Activated CD4-positive, alpha-beta T cell treated with anti-CD3 and anti-CD28 coated beads for 36 hours (primary cell): ENCODE measurements around the gene TSPO. TPM values are rescaled to one million over a fixed set of nuclear protein-coding genes. Genes with fewer than 3 reads are reported as not detected.

Source experiments
- ATAC-seq: fragments of 200-7000 bp; cut with Tn5 transposase; one replicate; pipeline ENCODE4 v1.10.0; 2021; ENCODE audit warnings: mild to moderate bottlenecking, moderate library complexity
- CTCF ChIA-PET: fragments of 350-600 bp; sonication (Branson Sonifier 250); formaldehyde crosslinking; loops from one replicate; lab custom pipeline; 2021; ENCODE audit warnings: antibody characterized with exemption; lab: Charles Lee
- POLR2A ChIA-PET: fragments of 350-600 bp; sonication (Branson Sonifier 250); formaldehyde crosslinking; loops from one replicate; lab custom pipeline; 2021; ENCODE audit warnings: antibody characterized with exemption, inconsistent platforms; lab: Charles Lee
- DNase-seq: peaks from one replicate; pipeline ENCODE4 v3.0.0-alpha.2; 2020
- H3K27ac Mint-ChIP-seq: one replicate; pipeline ENCODE4 v1.8.0; 2021; ENCODE audit warnings: mixed read lengths
- H3K27me3 Mint-ChIP-seq: one replicate; pipeline ENCODE4 v1.8.0; 2021; ENCODE audit warnings: mixed read lengths
- H3K36me3 Mint-ChIP-seq: one replicate; pipeline ENCODE4 v1.8.0; 2021; ENCODE audit warnings: low read depth, mixed read lengths
- H3K4me1 Mint-ChIP-seq: one replicate; pipeline ENCODE4 v1.8.0; 2021; ENCODE audit warnings: mixed read lengths
- H3K4me3 Mint-ChIP-seq: one replicate; pipeline ENCODE4 v1.8.0; 2021; ENCODE audit warnings: mild to moderate bottlenecking, moderate library complexity, mixed read lengths
- H3K9me3 Mint-ChIP-seq: one replicate; pipeline ENCODE4 v1.8.0; 2021; ENCODE audit warnings: low read depth, mixed read lengths
- intact Hi-C, 2 experiments: fragments of 100-400 bp; cut with DNase I in 1 of 2; cut with micrococcal nuclease in 1 of 2; formaldehyde crosslinking; loops; one replicate each; pipeline versions ENCODE4 v1.14.2 to v1.15.1; 2022 to 2024; cut with DNase I, micrococcal nuclease
- total RNA-seq, 2 experiments: library from RNA; stranded (reverse); gene quantifications; one replicate each; pipeline ENCODE4 v1.2.3, GENCODE V29; 2021

The TSPO gene
- total RNA-seq, 2 experiments from 2014 or later = 61.7 to 114 TPM

DNA sequence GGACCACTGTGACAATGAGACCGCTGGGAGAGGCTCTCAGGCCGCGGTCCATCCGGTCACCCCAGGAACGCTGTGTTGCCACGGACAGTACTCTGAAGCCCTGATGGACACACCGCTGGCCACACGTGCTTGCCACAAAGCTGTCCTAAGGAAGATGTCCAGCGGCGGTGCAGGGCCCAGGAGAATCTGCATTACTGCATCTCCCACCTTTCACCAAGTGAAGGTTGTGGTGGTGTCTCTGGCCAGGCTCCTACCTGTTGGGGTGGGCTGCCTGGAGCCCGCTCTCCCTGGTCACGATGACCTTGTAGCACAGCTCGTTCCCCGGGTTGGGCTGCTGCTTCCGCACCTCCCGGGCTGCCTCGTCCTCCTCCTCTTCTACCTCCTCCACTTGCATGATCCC is 31.4 kb downstream of the TSPO start:
- no peaks in the 10 kb centered on the region for H3K27me3 Mint-ChIP-seq
- peaks cover 17% of the 10 kb centered on the region for H3K4me1 Mint-ChIP-seq
- ATAC-seq (no peak), DNase-seq (no peak)
- intact Hi-C loops = no loop called here
- H3K9me3 Mint-ChIP-seq = no peaks in the 10 kb centered on the region
- no peak overlapping the region for H3K27ac Mint-ChIP-seq
- CTCF ChIA-PET = no interaction called here
- peaks cover 49% of the 10 kb centered on the region for H3K36me3 Mint-ChIP-seq
- no peak overlapping the region for H3K4me3 Mint-ChIP-seq
- POLR2A ChIA-PET = no interaction called here

DNA sequence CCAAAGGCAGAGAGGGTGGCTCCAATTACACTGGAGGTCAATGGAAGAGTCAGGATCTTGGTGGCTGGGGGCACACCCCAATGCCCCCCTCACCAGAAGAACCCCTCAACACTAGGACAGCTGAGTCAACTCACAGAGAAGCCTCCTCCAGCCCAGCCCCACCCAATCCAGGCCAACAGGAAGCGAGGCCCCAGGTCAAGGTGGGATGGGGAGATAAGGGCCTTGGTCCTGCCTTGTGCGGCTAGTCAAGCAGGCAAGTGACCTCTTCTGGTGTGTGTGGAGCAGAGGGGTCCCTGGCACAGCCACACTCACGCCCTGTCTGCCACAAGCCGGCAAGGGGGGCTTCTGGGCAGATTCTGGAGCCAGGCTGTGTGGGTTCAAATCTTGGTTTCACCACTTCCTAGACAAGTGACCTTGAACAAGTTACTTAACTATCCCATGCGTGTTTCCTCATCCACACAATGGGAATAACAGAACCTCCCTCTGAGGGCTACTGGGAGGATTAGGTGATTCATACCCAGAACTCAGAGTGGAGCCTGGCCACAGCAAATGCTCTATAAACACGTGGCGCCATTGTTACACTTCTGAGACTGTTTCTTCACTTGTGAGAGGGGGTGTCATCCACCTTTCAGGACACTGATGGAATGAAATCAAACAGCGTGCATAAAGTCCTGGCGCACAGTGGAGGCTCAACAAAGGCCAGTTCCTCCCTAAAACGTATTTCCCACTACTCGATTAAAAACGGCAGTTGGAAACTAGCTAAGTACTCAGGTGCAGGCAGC is 32.3 kb downstream of the TSPO start:
- ATAC-seq (no peak), DNase-seq (no peak)
- H3K4me3 Mint-ChIP-seq = peak overlapping the region; percentile 52
- intact Hi-C loops = no loop called here
- peak overlapping the region; percentile 66 for H3K27ac Mint-ChIP-seq
- H3K36me3 Mint-ChIP-seq = peaks cover 40% of the 10 kb centered on the region
- POLR2A ChIA-PET = no interaction called here
- peaks cover 19% of the 10 kb centered on the region for H3K4me1 Mint-ChIP-seq
- CTCF ChIA-PET = no interaction called here
- no peaks in the 10 kb centered on the region for H3K27me3 Mint-ChIP-seq
- no peaks in the 10 kb centered on the region for H3K9me3 Mint-ChIP-seq

GRCh38 chr22:43185860-43186261 is 34.5 kb downstream of the TSPO start:
- intact Hi-C loops = loop anchor here (2.0 to 5.0 kb wide), 5 partner anchors 43 to 1311 kb away; partner anchors contain the start of genes BIK (in 1 of the 2), EFCAB6 (in 1 of the 2), MCAT (in 1 of the 2) and RTL6 (in 1 of the 2)
- Mint-ChIP-seq H3K9me3 (no peaks in the 10 kb centered on the region), H3K4me3 (peak overlapping the region; percentile 81), H3K4me1 (peaks cover 23% of the 10 kb centered on the region), H3K27ac (no peak overlapping the region), H3K36me3 (peaks cover 22% of the 10 kb centered on the region), H3K27me3 (no peaks in the 10 kb centered on the region)
- CTCF ChIA-PET = interaction anchor here (0.9 kb wide), 1 partner anchor 37 kb away, joined by 3 read pairs; no protein-coding TSS in a partner anchor
- POLR2A ChIA-PET = interaction anchor here (0.7 kb wide), 1 partner anchor 571 kb away, joined by 3 read pairs; the partner anchor contains the start of gene POLDIP3
- no peak for ATAC-seq
- no peak for DNase-seq

DNA sequence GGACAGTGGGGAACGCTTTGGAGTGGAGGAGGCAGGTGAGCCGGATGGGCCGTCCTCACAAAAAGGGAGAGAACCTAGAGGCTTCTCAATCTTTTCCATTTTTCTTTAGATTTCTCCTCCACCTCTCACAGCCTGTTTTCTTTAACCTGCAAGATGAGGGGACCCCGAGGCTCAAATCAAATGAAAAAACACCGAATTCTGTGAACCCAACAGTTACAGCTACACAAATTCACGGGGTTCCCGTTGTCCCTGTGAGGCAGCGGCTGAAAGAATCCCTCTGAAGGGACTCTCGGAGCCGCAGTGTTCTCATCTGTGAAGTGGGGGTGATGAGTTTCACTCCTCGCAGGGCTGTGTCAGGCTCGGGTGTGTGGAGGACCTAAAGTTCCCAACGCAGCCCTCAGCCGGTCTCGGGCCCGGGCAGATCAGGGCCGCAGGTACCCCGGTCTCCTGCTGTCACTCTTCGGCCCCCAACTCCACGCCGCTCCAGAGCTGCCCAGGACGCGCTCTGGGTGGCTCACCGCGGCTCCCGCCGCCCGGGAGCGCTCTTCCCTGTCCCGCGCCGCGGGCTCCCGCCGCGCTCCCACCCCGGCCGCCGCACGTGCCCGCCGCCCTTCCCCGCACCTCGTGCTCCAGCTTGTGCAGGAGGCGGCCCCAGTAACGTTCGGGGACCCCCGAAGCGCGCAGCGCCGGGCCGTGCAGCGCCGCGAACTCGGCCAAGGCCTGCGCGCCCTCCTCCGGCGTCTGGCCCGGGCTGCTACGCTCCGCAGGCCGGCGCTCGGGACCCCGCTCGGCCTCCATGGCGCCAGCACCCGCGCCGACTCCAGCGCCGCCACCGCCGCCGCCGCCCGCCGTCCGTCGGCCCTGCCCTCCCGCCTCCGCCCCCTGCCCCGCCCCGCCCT is 35.2 kb downstream of the TSPO start, which contains the start of gene TTLL12:
Gene TTLL12, minus strand, starts transcription at position 863 of the 899 bp plus-strand sequence. Its CDS starts 65 bp downstream, at position 798.
- CTCF ChIA-PET = interaction anchor here (0.6 to 0.9 kb wide), 3 partner anchors 17 to 803 kb away, joined by 3 read pairs; no protein-coding TSS in a partner anchor
- intact Hi-C loops = loop anchor here (1.0 to 5.0 kb wide), 14 partner anchors 35 to 1311 kb away; partner anchors contain the start of genes MCAT (in 2 of the 2), ARFGAP3 (in 1 of the 2), BIK (in 1 of the 2) and CYB5R3 (in 1 of the 2)
- peak within 1 kb of the TSS; percentile 83 for H3K4me3 Mint-ChIP-seq

DNA sequence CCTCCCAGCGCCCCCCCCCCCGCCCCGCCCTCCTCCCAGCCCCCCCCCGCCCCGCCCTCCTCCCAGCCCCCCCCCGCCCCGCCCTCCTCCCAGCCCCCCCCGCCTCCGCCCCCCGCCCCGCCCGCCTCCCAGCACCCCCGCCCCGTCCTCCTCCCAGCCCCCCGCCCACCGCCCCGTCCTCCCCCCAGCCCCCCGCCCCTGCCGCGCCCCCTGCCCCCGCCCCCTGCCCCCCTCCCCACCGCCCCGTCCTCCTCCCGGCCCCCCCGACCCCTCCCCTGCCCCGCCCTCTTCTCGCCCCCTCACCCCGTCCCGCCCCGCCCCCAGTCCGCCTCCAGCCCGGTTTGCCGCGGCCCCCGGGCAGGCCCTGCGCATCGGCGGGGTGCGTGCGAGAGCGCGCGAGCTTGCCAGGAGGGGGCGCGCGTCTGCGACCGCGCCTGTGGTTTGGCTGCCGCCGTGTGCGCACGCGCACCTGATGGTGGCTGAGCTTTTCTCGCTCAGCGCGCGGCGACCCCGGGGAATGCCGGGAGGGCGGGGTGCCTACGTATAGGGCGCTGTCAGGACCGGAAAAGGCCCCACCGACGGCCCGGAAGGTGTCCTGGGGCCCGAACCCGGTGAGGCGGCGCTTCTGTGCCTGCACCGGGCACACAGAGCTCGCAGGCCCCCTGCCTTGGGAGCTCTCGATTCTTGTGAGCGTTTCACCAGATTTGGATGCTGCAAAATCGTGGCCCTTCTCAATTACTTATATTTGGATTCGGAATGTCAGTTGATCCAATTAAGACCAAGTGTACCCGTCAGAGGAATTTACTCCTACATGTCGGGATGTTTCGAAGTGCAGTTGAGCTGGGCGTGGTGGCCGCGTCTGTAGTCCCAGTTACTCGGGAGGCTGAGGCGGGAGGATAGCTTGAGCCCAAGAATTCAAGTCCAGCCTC is 36.1 kb downstream of the TSPO start:
- ChIA-PET POLR2A (interaction anchor here (0.6 to 1.2 kb wide), 4 partner anchors 35 to 572 kb away, joined by 3 to 4 read pairs (median 4); partner anchors contain the start of gene TSPO), CTCF (interaction anchor here (0.5 to 1.4 kb wide), 6 partner anchors 25 to 806 kb away, joined by 3 to 4 read pairs (median 3); no protein-coding TSS in a partner anchor)
- H3K4me3 Mint-ChIP-seq = peak overlapping the region; percentile 83
- intact Hi-C loops = loop anchor here (1.0 to 5.0 kb wide), 14 partner anchors 36 to 1310 kb away; partner anchors contain the start of genes MCAT (in 2 of the 2), ARFGAP3 (in 1 of the 2), BIK (in 1 of the 2) and CYB5R3 (in 1 of the 2)
- H3K4me1 Mint-ChIP-seq = peaks cover 23% of the 10 kb centered on the region
- H3K27me3 Mint-ChIP-seq = no peaks in the 10 kb centered on the region
- H3K9me3 Mint-ChIP-seq = no peaks in the 10 kb centered on the region
- DNase-seq = peak; percentile 98
- H3K27ac Mint-ChIP-seq = peak overlapping the region; percentile 93
- peaks cover 13% of the 10 kb centered on the region for H3K36me3 Mint-ChIP-seq
- ATAC-seq = peak; percentile 96

More for the DNA sequence above, 35.2 kb downstream of the TSPO start, which contains the start of gene TTLL12:
- Mint-ChIP-seq H3K27me3 (no peaks in the 10 kb centered on the region), H3K4me1 (peaks cover 23% of the 10 kb centered on the region), H3K36me3 (peaks cover 19% of the 10 kb centered on the region), H3K27ac (peak within 1 kb of the TSS; percentile 93), H3K9me3 (no peaks in the 10 kb centered on the region)
- POLR2A ChIA-PET = interaction anchor here (0.6 kb wide), 1 partner anchor 571 kb away, joined by 4 read pairs; no protein-coding TSS in a partner anchor
- ATAC-seq (peak; percentile 21), DNase-seq (peak; percentile 81)

DNA sequence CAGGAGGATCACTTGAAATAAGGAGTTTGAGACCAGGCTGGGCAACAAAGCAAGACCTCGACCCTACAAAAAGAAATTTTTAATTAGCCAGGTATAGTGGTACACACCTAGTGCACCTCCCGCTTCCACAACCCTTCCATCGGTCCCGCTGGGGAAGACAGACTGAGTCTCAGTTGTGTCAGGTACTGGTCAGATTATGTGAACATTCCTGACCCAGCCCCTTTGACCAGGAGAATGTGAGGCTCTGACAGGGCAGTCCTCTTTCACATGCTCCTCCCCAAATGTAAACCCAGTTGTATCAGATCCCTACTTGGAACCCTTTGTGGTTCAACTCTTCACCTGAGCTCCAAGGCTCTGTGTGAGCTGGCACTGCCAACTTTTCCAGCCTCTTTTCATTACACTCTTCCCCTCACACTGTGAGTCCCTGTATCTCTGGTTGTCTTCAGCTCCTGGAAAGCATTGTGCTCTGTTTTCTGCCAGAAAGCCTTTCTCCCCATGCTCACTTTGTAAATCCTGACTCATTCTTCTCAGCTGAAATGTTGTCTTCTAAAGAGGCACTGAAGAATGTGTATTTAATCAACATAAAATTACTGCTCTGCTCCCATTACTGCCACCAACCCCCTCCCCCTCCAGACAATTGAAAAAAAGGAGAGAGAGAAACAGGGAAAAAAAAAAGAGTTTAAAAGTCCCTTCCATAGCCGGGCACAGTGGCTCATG is 37.6 kb downstream of the TSPO start:
- Mint-ChIP-seq H3K36me3 (peaks cover 7% of the 10 kb centered on the region), H3K4me1 (peaks cover 21% of the 10 kb centered on the region), H3K4me3 (peak overlapping the region; percentile 37), H3K27ac (peak overlapping the region; percentile 70), H3K9me3 (no peaks in the 10 kb centered on the region), H3K27me3 (no peaks in the 10 kb centered on the region)
- ATAC-seq (no peak), DNase-seq (no peak)
- ChIA-PET CTCF (no interaction called here), POLR2A (interaction anchor here (0.5 kb wide), 1 partner anchor 1099 kb away, joined by 3 read pairs; the partner anchor contains the start of gene NDUFA6)
- intact Hi-C loops = loop anchor here in 1 of 2 experiments (5.0 kb wide), 2 partner anchors 623 to 1308 kb away; partner anchors contain the start of genes EFCAB6 and RTL6

- Mint-ChIP-seq H3K4me3 (no peak overlapping the region), H3K27ac (no peak overlapping the region), H3K9me3 (no peaks in the 10 kb centered on the region), H3K4me1 (peaks cover 6% of the 10 kb centered on the region), H3K36me3 (no peaks in the 10 kb centered on the region), H3K27me3 (no peaks in the 10 kb centered on the region)
- CTCF ChIA-PET = interaction anchor here (0.6 kb wide), 1 partner anchor 374 kb away, joined by 3 read pairs; no protein-coding TSS in a partner anchor
- intact Hi-C loops = no loop called here
- DNase-seq (no peak), ATAC-seq (no peak)
- POLR2A ChIA-PET = no interaction called here
These were observed 40.5 kb downstream of the TSPO start for GRCh38 chr22:43191831-43192230.

DNA sequence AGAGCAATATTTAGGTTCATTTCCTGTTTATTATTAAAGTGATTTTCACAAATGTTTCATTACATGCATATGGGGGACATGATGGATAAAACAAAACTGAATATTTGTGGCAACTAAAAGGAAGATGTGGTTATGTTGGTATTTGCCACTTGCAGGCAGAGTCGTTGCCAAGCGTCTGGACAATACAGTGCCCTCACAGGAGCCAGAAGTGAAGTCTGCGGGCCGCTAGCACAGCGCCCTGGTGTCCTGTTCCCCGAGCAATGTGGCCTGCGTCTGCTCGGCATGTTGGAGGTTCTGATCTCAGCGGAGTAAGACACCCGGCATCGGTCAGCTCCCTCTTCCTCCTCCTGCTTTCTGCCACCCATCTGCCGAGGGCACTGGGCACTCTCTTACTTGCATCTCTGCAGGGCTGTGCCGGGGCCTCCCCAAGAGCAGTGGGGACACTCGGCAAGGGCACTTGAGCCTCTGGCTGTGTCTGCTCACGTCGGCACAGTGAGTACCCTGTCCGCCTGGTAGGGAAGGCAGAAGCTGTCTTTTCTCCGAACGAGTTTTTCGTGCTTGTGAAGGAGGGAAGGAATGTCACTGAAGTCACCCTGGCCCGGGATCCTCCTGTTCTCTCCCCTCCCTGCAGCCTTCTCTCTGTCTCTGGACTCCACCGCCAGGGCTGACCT is 46.0 kb downstream of the TSPO start:
- ChIA-PET POLR2A (no interaction called here), CTCF (no interaction called here)
- no peak overlapping the region for H3K4me3 Mint-ChIP-seq
- no peak for ATAC-seq
- intact Hi-C loops = no loop called here
- no peak for DNase-seq
- H3K27ac Mint-ChIP-seq = no peak overlapping the region
- no peaks in the 10 kb centered on the region for H3K27me3 Mint-ChIP-seq
- H3K36me3 Mint-ChIP-seq = no peaks in the 10 kb centered on the region
- H3K9me3 Mint-ChIP-seq = no peaks in the 10 kb centered on the region
- no peaks in the 10 kb centered on the region for H3K4me1 Mint-ChIP-seq

GRCh38 chr22:43198126-43198525 is 46.8 kb downstream of the TSPO start:
- DNase-seq (no peak), ATAC-seq (no peak)
- Mint-ChIP-seq H3K36me3 (no peaks in the 10 kb centered on the region), H3K27me3 (no peaks in the 10 kb centered on the region), H3K4me3 (no peak overlapping the region), H3K4me1 (no peaks in the 10 kb centered on the region), H3K9me3 (no peaks in the 10 kb centered on the region), H3K27ac (no peak overlapping the region)
- ChIA-PET POLR2A (no interaction called here), CTCF (no interaction called here)
- intact Hi-C loops = no loop called here
